ENCODE data around the gene ACAA2. TPM values are rescaled to one million over a fixed set of nuclear protein-coding genes. Genes with fewer than 3 reads are reported as not detected.

Gene ACAA2
- polyA plus RNA-seq, 3 donors = 20.8 to 109 (median 97.6) TPM

- H2AFZ ChIP-seq (ENCODE audit: insufficient read depth, low read depth, low read length, poor library complexity, severe bottlenecking) = no peak overlapping the region
- no peak for TF ChIP-seq CTCF (IDR thresholded peaks at IDR 0.05)
- Mint-ChIP-seq H3K9me3 (no peaks in the 10 kb centered on the region), H3K36me3 (no peaks in the 10 kb centered on the region), H3K4me1 (no peaks in the 10 kb centered on the region), H3K4me3 (no peak overlapping the region), H3K27me3 (ENCODE audit: low read depth in 3 of 3) (peaks cover 0 to 6% (median 0%) of the 10 kb centered on the region in 3 donors), H3K27ac (no peak overlapping the region)
- DNase-seq = no peak
- H3K9ac ChIP-seq (ENCODE audit: insufficient read depth, low read length, poor library complexity, severe bottlenecking) = no peak overlapping the region
- no peak overlapping the region for H3K4me3 ChIP-seq (replicated peaks in 1 of 3; ENCODE audit: low read depth in 2 of 3, low read length in 3 of 3)
- H3K27ac ChIP-seq (ENCODE audit: low read depth in 1 of 2, low read length in 2 of 2) = no peak overlapping the region
- no peaks in the 10 kb centered on the region for H3K4me1 ChIP-seq (ENCODE audit: control insufficient read depth in 1 of 2, insufficient read depth in 2 of 2, low read length in 2 of 2)
- H3K27me3 ChIP-seq (ENCODE audit: control insufficient read depth in 2 of 2, insufficient read depth in 2 of 2, low read length in 2 of 2) = no peaks in the 10 kb centered on the region
- no peaks in the 10 kb centered on the region for H3K9me3 ChIP-seq (replicated peaks in 1 of 2; ENCODE audit: control insufficient read depth in 1 of 2, insufficient read depth in 1 of 2, low read length in 2 of 2)
- no peak overlapping the region for H3K4me2 ChIP-seq (replicated peaks; ENCODE audit: extremely low read depth, low read length, poor library complexity, severe bottlenecking)
- intact Hi-C loops (cut with micrococcal nuclease) = loop anchor here in 1 of 2 donors (5.0 kb wide), 1 partner anchor 1179 kb away; no protein-coding TSS in a partner anchor
- H3K36me3 ChIP-seq (replicated peaks in 1 of 2; ENCODE audit: control insufficient read depth in 1 of 2, insufficient read depth in 2 of 2, low read length in 2 of 2) = no peaks in the 10 kb centered on the region
- H4K20me1 ChIP-seq (ENCODE audit: insufficient read depth, low read length) = no peaks in the 10 kb centered on the region
- WGBS (ENCODE audit: insufficient coverage) = 87% methylated on average over 4 of the region's 6 CpGs
- H3K79me2 ChIP-seq (ENCODE audit: insufficient read depth, low read length) = no peaks in the 10 kb centered on the region
Observed at GRCh38 chr18:49856496-49856895, 43.2 kb upstream of the ACAA2 start.

DNA sequence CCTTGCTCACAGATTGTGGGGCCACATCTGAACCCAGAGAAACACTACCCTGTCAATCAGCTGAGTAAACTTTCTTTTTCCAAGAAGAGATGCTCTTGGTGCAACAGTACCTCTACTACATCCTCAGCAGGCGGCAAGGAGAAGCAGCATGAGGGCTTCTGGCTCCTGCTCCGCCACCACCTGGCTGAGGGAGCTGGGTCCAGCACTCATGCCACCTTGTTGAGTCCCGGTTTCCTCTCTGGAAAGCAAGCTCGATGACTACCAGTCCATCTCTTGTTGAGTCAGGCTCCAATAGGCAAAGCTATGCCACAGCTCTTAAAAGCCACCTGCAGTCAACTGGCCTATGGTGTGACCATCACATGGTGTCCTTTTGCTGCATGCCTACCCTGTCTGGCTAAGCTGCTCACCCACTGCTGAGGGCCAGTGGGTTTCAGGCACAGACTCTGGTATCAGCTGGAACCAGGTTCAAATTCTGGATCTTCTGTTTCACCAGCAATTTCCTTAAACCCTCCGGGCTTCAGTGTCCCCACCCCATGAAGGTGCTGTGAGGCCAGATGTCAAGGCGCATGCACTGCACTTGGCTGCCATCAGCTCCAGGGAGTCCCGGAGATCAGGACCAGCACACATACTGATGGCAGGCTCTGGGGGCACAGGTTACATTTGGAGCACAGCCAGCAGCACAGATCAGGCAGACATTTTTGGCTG lies 42.5 kb upstream of the ACAA2 start:
- no peak for TF ChIP-seq CTCF (IDR thresholded peaks at IDR 0.05)
- Histone ChIP-seq H3K79me2 (ENCODE audit: insufficient read depth, low read length) (no peaks in the 10 kb centered on the region), H3K36me3 (replicated peaks in 1 of 2; ENCODE audit: control insufficient read depth in 1 of 2, insufficient read depth in 2 of 2, low read length in 2 of 2) (no peaks in the 10 kb centered on the region), H3K27ac (ENCODE audit: low read depth in 1 of 2, low read length in 2 of 2) (no peak overlapping the region), H4K20me1 (ENCODE audit: insufficient read depth, low read length) (no peaks in the 10 kb centered on the region), H3K9me3 (replicated peaks in 1 of 2; ENCODE audit: control insufficient read depth in 1 of 2, insufficient read depth in 1 of 2, low read length in 2 of 2) (no peaks in the 10 kb centered on the region), H3K4me2 (replicated peaks; ENCODE audit: extremely low read depth, low read length, poor library complexity, severe bottlenecking) (no peak overlapping the region), H3K4me1 (ENCODE audit: control insufficient read depth in 1 of 2, insufficient read depth in 2 of 2, low read length in 2 of 2) (no peaks in the 10 kb centered on the region), H3K4me3 (replicated peaks in 1 of 3; ENCODE audit: low read depth in 2 of 3, low read length in 3 of 3) (no peak overlapping the region), H3K27me3 (ENCODE audit: control insufficient read depth in 2 of 2, insufficient read depth in 2 of 2, low read length in 2 of 2) (no peaks in the 10 kb centered on the region), H2AFZ (ENCODE audit: insufficient read depth, low read depth, low read length, poor library complexity, severe bottlenecking) (no peak overlapping the region), H3K9ac (ENCODE audit: insufficient read depth, low read length, poor library complexity, severe bottlenecking) (no peak overlapping the region)
- intact Hi-C loops (cut with micrococcal nuclease) = loop anchor here in 1 of 2 donors (5.0 kb wide), 1 partner anchor 1179 kb away; no protein-coding TSS in a partner anchor
- no peak for DNase-seq
- Mint-ChIP-seq H3K36me3 (no peaks in the 10 kb centered on the region), H3K4me1 (no peaks in the 10 kb centered on the region), H3K27me3 (ENCODE audit: low read depth in 3 of 3) (peaks cover 0 to 6% (median 0%) of the 10 kb centered on the region in 3 donors), H3K9me3 (no peaks in the 10 kb centered on the region), H3K4me3 (no peak overlapping the region), H3K27ac (no peak overlapping the region)
- WGBS (ENCODE audit: insufficient coverage) = 94% methylated on average over 7 of the region's 7 CpGs
